Measurements from ENCODE around the gene AFM. TPM values are rescaled to one million over a fixed set of nuclear protein-coding genes. Genes with fewer than 3 reads are reported as not detected.
A peak's percentile ranks its signal among the peaks of the same experiment; 100 is the strongest.

The AFM gene
- total RNA-seq, 1 experiment from 2014 or later: 2.5 TPM

- Mint-ChIP-seq H3K4me1 (ENCODE audit: low read depth, unreplicated experiment) (peaks cover 23% of the 10 kb centered on the region), H3K27ac (ENCODE audit: unreplicated experiment) (peak overlapping the region; percentile 19)
Observed at GRCh38 chr4:73453701-73454005, 27.9 kb upstream of the AFM start.

GRCh38 chr4:73454920-73455319, 26.6 kb upstream of the AFM start:
- no peak for DNase-seq
- Mint-ChIP-seq H3K27ac (ENCODE audit: unreplicated experiment) (no peak overlapping the region), H3K4me1 (ENCODE audit: low read depth, unreplicated experiment) (peaks cover 23% of the 10 kb centered on the region), H3K9me3 (ENCODE audit: unreplicated experiment) (peaks cover 26% of the 10 kb centered on the region), H3K36me3 (ENCODE audit: insufficient read depth, unreplicated experiment) (no peaks in the 10 kb centered on the region), H3K4me3 (ENCODE audit: unreplicated experiment) (no peak overlapping the region), H3K27me3 (ENCODE audit: insufficient read depth, unreplicated experiment) (no peaks in the 10 kb centered on the region)
- ChIA-PET POLR2A (no interaction called here), CTCF (no interaction called here)
- peaks cover 38% of the 10 kb centered on the region for H3K4me1 ChIP-seq
- no peaks in the 10 kb centered on the region; the same call in 1 of the 2 replicates for H3K36me3 ChIP-seq (ENCODE audit: control insufficient read depth, insufficient read depth, low read length)
- no peaks in the 10 kb centered on the region for H3K9me3 ChIP-seq
- BruUV-seq (replicated peaks): no TSS peak
- no peaks in the 10 kb centered on the region for H3K27me3 ChIP-seq (replicated peaks; ENCODE audit: control insufficient read depth, insufficient read depth, low read length)
- H3K4me3 ChIP-seq (ENCODE audit: low read depth, low read length): no peak overlapping the region
- intact Hi-C loops (cut with micrococcal nuclease; ENCODE audit: unreplicated experiment): no loop called here
- TF ChIP-seq CTCF (IDR thresholded peaks at IDR 0.05; ENCODE audit: insufficient read depth in 1 of 2, low read depth in 1 of 2, low read length in 1 of 2, severe bottlenecking in 1 of 2, unreplicated experiment in 1 of 2): no peak

More at GRCh38 chr4:73453701-73454005, 27.9 kb upstream of the AFM start:
- H3K4me3 Mint-ChIP-seq (ENCODE audit: unreplicated experiment): peak overlapping the region; percentile 48
- BruUV-seq (replicated peaks): no TSS peak
- Histone ChIP-seq H3K9me3 (no peaks in the 10 kb centered on the region), H3K36me3 (ENCODE audit: control insufficient read depth, insufficient read depth, low read length) (no peaks in the 10 kb centered on the region; the same call in 1 of the 2 replicates), H3K27me3 (replicated peaks; ENCODE audit: control insufficient read depth, insufficient read depth, low read length) (no peaks in the 10 kb centered on the region), H3K4me3 (ENCODE audit: low read depth, low read length) (no peak overlapping the region), H3K4me1 (peaks cover 44% of the 10 kb centered on the region)
- intact Hi-C loops (cut with micrococcal nuclease; ENCODE audit: unreplicated experiment): loop anchor here (1.0 kb wide), 2 partner anchors 21 to 120 kb away; no protein-coding TSS in a partner anchor
- POLR2A ChIA-PET: no interaction called here
- H3K36me3 Mint-ChIP-seq (ENCODE audit: insufficient read depth, unreplicated experiment): no peaks in the 10 kb centered on the region
- TF ChIP-seq CTCF (IDR thresholded peaks at IDR 0.05; ENCODE audit: insufficient read depth in 1 of 2, low read depth in 1 of 2, low read length in 1 of 2, severe bottlenecking in 1 of 2, unreplicated experiment in 1 of 2): no peak
- CTCF ChIA-PET: interaction anchor here (1.3 kb wide), 1 partner anchor 113 kb away, joined by 3 read pairs; no protein-coding TSS in a partner anchor
- DNase-seq: no peak
- no peaks in the 10 kb centered on the region for H3K27me3 Mint-ChIP-seq (ENCODE audit: insufficient read depth, unreplicated experiment)
- H3K9me3 Mint-ChIP-seq (ENCODE audit: unreplicated experiment): peaks cover 23% of the 10 kb centered on the region

GRCh38 chr4:73456177-73457022, 25.1 kb upstream of the AFM start:
- no peaks in the 10 kb centered on the region for H3K27me3 Mint-ChIP-seq (ENCODE audit: insufficient read depth, unreplicated experiment)
- peaks cover 23% of the 10 kb centered on the region for H3K4me1 Mint-ChIP-seq (ENCODE audit: low read depth, unreplicated experiment)
- Histone ChIP-seq H3K9me3 (no peaks in the 10 kb centered on the region), H3K4me1 (peaks cover 37% of the 10 kb centered on the region), H3K36me3 (ENCODE audit: control insufficient read depth, insufficient read depth, low read length) (no peaks in the 10 kb centered on the region; the same call in 1 of the 2 replicates), H3K27me3 (replicated peaks; ENCODE audit: control insufficient read depth, insufficient read depth, low read length) (no peaks in the 10 kb centered on the region), H3K4me3 (ENCODE audit: low read depth, low read length) (no peak overlapping the region)
- no peak for DNase-seq
- no peak overlapping the region for H3K4me3 Mint-ChIP-seq (ENCODE audit: unreplicated experiment)
- no TSS peak for BruUV-seq (replicated peaks)
- ChIA-PET CTCF (interaction anchor here (0.6 kb wide), 1 partner anchor 232 kb away, joined by 3 read pairs; no protein-coding TSS in a partner anchor), POLR2A (no interaction called here)
- no peaks in the 10 kb centered on the region for H3K36me3 Mint-ChIP-seq (ENCODE audit: insufficient read depth, unreplicated experiment)
- intact Hi-C loops (cut with micrococcal nuclease; ENCODE audit: unreplicated experiment): no loop called here
- TF ChIP-seq CTCF (IDR thresholded peaks at IDR 0.05; ENCODE audit: insufficient read depth in 1 of 2, low read depth in 1 of 2, low read length in 1 of 2, severe bottlenecking in 1 of 2, unreplicated experiment in 1 of 2): no peak
- peaks cover 35% of the 10 kb centered on the region for H3K9me3 Mint-ChIP-seq (ENCODE audit: unreplicated experiment)
- no peak overlapping the region for H3K27ac Mint-ChIP-seq (ENCODE audit: unreplicated experiment)

Data from Caco-2 (cell line).